Measurements from ENCODE around the gene STH.

Gene STH

GRCh38 chr17:45994987-45995386 is 4.1 kb upstream of the STH start:
- Histone ChIP-seq H4K20me1 (ENCODE audit: insufficient read depth, low read length) (no peaks in the 10 kb centered on the region), H3K9me2 (ENCODE audit: low read depth, low read length) (no peaks in the 10 kb centered on the region), H3K4me3 (ENCODE audit: low read depth, low read length, poor library complexity, severe bottlenecking) (no peak overlapping the region), H3K36me3 (ENCODE audit: insufficient read depth, low read length) (no peaks in the 10 kb centered on the region), H3K4me1 (ENCODE audit: insufficient read depth, low read length, severe bottlenecking) (no peaks in the 10 kb centered on the region), H3K4me2 (ENCODE audit: low read length) (no peak overlapping the region), H2AFZ (ENCODE audit: low read length) (no peak overlapping the region), H3F3A (ENCODE audit: insufficient read depth, low read length) (no peaks in the 10 kb centered on the region), H3K9me3 (ENCODE audit: low read length) (no peaks in the 10 kb centered on the region), H3K9ac (ENCODE audit: low read length) (no peak overlapping the region), H3K79me2 (ENCODE audit: insufficient read depth, low read length) (no peaks in the 10 kb centered on the region), H3K27me3 (ENCODE audit: insufficient read depth, low read length) (peaks cover 6% of the 10 kb centered on the region; the same call in 1 of the 2 replicates), H3K27ac (ENCODE audit: low read depth, low read length, poor library complexity, severe bottlenecking) (no peak overlapping the region)
- no peak for TF ChIP-seq EZH2 (IDR thresholded peaks at IDR 0.05; ENCODE audit: borderline replicate concordance, low read length)
- TF ChIP-seq, protein P1, sequence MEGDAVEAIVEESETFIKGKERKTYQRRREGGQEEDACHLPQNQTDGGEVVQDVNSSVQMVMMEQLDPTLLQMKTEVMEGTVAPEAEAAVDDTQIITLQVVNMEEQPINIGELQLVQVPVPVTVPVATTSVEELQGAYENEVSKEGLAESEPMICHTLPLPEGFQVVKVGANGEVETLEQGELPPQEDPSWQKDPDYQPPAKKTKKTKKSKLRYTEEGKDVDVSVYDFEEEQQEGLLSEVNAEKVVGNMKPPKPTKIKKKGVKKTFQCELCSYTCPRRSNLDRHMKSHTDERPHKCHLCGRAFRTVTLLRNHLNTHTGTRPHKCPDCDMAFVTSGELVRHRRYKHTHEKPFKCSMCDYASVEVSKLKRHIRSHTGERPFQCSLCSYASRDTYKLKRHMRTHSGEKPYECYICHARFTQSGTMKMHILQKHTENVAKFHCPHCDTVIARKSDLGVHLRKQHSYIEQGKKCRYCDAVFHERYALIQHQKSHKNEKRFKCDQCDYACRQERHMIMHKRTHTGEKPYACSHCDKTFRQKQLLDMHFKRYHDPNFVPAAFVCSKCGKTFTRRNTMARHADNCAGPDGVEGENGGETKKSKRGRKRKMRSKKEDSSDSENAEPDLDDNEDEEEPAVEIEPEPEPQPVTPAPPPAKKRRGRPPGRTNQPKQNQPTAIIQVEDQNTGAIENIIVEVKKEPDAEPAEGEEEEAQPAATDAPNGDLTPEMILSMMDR (IDR thresholded peaks at IDR 0.05; ENCODE audit: low read length): no peak

GRCh38 chr17:45995627-45996270 is 3.3 kb upstream of the STH start:
- H3K9me3 ChIP-seq (ENCODE audit: low read length): no peaks in the 10 kb centered on the region
- no peak overlapping the region for H3K27ac ChIP-seq (ENCODE audit: low read depth, low read length, poor library complexity, severe bottlenecking)
- H3F3A ChIP-seq (ENCODE audit: insufficient read depth, low read length): no peaks in the 10 kb centered on the region

GRCh38 chr17:45996282-45996937 is 2.6 kb upstream of the STH start:
- Histone ChIP-seq H3K36me3 (ENCODE audit: insufficient read depth, low read length) (no peaks in the 10 kb centered on the region), H3K9ac (ENCODE audit: low read length) (no peak overlapping the region), H3K9me2 (ENCODE audit: low read depth, low read length) (no peaks in the 10 kb centered on the region), H3K4me2 (ENCODE audit: low read length) (no peak overlapping the region), H3K27ac (ENCODE audit: low read depth, low read length, poor library complexity, severe bottlenecking) (no peak overlapping the region), H3F3A (ENCODE audit: insufficient read depth, low read length) (no peaks in the 10 kb centered on the region), H3K4me1 (ENCODE audit: insufficient read depth, low read length, severe bottlenecking) (no peaks in the 10 kb centered on the region), H3K9me3 (ENCODE audit: low read length) (no peaks in the 10 kb centered on the region), H2AFZ (ENCODE audit: low read length) (no peak overlapping the region), H3K27me3 (ENCODE audit: insufficient read depth, low read length) (peaks cover 6% of the 10 kb centered on the region; the same call in 1 of the 2 replicates), H3K4me3 (ENCODE audit: low read depth, low read length, poor library complexity, severe bottlenecking) (no peak overlapping the region), H3K79me2 (ENCODE audit: insufficient read depth, low read length) (no peaks in the 10 kb centered on the region), H4K20me1 (ENCODE audit: insufficient read depth, low read length) (no peaks in the 10 kb centered on the region)
- TF ChIP-seq EZH2 (IDR thresholded peaks at IDR 0.05; ENCODE audit: borderline replicate concordance, low read length): no peak
- TF ChIP-seq, protein P1 (IDR thresholded peaks at IDR 0.05; ENCODE audit: low read length): no peak

More at GRCh38 chr17:45995627-45996270, 3.3 kb upstream of the STH start:
- no peaks in the 10 kb centered on the region for H3K9me2 ChIP-seq (ENCODE audit: low read depth, low read length)
- H3K27me3 ChIP-seq (ENCODE audit: insufficient read depth, low read length): peaks cover 6% of the 10 kb centered on the region; the same call in 1 of the 2 replicates
- no peak overlapping the region for H3K4me2 ChIP-seq (ENCODE audit: low read length)
- H3K79me2 ChIP-seq (ENCODE audit: insufficient read depth, low read length): no peaks in the 10 kb centered on the region
- H4K20me1 ChIP-seq (ENCODE audit: insufficient read depth, low read length): no peaks in the 10 kb centered on the region
- H3K36me3 ChIP-seq (ENCODE audit: insufficient read depth, low read length): no peaks in the 10 kb centered on the region
- H3K4me1 ChIP-seq (ENCODE audit: insufficient read depth, low read length, severe bottlenecking): no peaks in the 10 kb centered on the region
- no peak overlapping the region for H2AFZ ChIP-seq (ENCODE audit: low read length)
- TF ChIP-seq EZH2 (IDR thresholded peaks at IDR 0.05; ENCODE audit: borderline replicate concordance, low read length): no peak
- TF ChIP-seq, protein P1 (IDR thresholded peaks at IDR 0.05; ENCODE audit: low read length): no peak
- no peak overlapping the region for H3K4me3 ChIP-seq (ENCODE audit: low read depth, low read length, poor library complexity, severe bottlenecking)
- no peak overlapping the region for H3K9ac ChIP-seq (ENCODE audit: low read length)

Measured in OCI-LY1 (cell line).